ENCODE results near the gene RB1.

Gene RB1
- total RNA-seq: 31.3 to 54.0 (median 37.8) reads per million in 4 donors

DNA sequence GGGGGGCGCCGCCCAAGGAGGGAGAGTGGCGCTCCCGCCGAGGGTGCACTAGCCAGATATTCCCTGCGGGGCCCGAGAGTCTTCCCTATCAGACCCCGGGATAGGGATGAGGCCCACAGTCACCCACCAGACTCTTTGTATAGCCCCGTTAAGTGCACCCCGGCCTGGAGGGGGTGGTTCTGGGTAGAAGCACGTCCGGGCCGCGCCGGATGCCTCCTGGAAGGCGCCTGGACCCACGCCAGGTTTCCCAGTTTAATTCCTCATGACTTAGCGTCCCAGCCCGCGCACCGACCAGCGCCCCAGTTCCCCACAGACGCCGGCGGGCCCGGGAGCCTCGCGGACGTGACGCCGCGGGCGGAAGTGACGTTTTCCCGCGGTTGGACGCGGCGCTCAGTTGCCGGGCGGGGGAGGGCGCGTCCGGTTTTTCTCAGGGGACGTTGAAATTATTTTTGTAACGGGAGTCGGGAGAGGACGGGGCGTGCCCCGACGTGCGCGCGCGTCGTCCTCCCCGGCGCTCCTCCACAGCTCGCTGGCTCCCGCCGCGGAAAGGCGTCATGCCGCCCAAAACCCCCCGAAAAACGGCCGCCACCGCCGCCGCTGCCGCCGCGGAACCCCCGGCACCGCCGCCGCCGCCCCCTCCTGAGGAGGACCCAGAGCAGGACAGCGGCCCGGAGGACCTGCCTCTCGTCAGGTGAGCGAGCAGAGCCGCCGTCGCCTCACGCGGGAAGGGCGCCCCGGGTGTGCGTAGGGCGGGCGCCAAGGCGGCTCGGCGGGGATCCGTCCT is at the start of gene RB1:
Gene RB1, plus strand, starts transcription at position 393 of the 784 bp plus-strand sequence. Its CDS starts 162 bp downstream, at position 555.
- peak; percentile 83 to 95 (median 88) for DNase-seq

DNA sequence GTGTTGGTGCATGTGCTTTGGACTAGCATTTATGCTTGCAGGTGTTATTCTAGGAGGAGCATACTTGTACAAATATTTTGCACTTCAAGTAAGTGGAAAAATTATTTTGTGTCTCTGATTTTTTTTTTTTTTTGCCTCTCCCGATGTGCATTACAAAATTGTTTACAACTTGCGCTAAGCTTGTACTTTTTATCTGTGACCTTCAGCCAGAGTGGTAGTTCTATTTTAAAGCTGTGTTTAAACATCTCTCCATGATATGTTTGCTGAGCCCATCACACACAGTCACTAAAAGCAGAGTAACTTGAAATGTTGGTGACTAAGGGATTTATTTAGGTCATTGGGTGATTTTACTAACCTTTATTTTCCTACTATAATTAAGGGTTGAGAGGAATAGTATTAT is 49.7 kb upstream of the RB1 start:
- no peak for DNase-seq

DNA sequence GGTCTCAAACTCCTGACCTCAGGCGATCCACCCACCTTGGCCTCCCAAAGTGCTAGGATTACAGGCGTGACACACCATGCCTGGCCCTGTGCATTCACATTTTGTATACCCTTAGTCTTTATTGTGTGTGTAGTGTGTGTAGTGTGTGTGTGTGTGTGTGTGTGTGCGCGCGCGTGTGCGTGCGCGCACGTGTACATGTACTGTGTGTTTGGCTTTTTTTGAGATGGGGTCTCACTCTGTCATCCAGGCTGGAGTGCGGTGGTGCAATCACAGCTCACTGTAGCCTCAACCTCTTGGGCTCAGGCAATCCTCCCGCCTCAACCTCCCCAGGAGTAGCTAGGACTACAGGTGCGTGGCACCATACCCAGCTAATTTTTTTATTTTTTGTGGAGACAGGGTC is 48.5 kb upstream of the RB1 start:
- no peak for DNase-seq

DNA sequence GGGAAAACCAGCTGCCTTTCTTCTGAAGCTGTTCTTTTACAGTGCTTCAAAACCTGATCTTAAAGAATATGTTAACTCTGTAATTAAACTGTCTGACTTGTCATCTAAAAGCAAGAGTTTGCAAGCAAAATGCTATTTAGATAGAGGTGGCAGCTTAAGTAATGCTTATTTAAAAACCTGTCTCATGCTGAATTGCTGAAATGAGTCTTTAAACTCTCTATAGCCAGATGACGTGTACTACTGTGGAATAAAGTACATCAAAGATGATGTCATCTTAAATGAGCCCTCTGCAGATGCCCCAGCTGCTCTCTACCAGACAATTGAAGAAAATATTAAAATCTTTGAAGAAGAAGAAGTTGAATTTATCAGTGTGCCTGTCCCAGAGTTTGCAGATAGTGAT is 47.6 kb upstream of the RB1 start:
- DNase-seq: no peak

DNA sequence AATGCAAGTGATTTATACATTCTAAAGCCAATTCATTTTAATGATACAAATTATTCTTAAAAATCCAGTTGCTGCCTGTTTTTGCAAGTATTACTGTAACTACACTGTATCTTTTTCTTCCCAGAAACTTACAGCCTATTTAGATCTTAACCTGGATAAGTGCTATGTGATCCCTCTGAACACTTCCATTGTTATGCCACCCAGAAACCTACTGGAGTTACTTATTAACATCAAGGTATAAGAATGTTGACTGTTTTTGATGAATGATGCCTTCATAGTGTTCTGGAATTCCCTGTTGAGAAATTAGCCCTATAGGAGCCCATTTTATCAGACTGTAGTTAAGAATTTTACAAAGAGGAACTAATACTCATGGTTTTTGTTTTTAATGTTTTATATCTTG is 45.5 kb upstream of the RB1 start:
- DNase-seq: no peak

DNA sequence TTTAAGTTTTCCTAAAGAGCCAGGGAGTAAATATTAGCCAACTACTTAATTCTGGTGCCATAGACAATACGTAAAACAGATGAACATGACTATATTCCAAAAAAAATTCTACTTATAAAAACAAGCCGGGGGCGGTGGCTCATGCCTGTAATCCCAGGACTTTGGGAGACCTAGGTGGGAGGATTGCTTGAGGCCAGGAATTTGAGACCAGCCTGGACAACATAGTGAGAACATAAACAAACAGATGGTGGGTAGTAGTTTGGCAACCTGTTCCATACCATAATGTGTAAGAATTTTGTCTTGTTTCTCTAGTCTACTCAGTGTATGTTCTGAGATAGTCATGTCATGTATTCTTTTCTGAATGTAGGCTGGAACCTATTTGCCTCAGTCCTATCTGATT is 45.1 kb upstream of the RB1 start:
- no peak for DNase-seq

DNA sequence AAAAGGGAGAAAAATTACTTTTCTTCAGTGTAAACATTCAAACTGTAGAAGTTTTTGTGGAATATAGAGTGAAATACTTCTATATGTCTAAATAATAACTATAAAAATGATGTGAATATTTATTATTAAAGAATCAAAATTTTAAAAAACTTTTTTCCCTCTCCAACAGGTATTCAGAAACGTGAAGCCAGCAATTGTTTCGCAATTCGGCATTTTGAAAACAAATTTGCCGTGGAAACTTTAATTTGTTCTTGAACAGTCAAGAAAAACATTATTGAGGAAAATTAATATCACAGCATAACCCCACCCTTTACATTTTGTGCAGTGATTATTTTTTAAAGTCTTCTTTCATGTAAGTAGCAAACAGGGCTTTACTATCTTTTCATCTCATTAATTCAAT is 42.6 kb upstream of the RB1 start:
- no peak for DNase-seq

DNA sequence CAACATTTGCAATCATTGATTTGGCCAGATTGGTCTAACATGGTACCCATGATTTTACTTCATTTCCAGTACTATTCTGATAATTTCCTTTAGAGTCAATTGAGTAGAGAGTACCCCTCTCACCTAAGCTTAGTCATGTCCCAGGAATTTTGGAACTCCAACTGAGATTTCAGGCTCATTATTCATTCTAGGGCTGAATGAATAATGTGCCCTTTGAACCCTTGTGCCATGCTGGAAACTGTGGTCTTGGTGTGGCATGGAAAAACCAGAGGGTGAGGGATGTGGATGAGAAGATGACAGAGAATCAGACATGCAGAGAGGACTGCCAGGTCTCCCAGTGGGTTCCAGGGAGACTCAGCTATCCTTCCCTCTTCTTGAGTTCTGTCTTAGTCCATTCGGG is 40.4 kb upstream of the RB1 start:
- DNase-seq: no peak

DNA sequence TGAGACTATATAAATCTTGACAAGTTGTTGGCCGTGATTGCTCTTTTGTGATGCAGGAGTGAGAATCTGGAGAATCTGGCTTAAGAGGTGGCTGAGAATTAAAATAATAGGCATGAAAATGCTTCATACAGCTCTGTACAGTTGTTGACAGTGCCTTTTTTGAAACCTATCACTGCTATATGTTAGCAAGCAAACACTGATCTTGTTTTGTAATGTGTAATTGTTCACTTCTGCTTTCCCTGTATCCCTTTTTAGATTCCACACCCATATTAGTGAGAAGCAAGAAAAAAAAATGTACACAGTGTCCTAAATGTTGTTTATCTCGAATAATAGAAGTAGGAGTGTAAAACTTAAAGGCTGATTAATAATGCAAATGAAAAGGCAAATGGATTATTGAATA is 39.5 kb upstream of the RB1 start:
- DNase-seq: no peak

DNA sequence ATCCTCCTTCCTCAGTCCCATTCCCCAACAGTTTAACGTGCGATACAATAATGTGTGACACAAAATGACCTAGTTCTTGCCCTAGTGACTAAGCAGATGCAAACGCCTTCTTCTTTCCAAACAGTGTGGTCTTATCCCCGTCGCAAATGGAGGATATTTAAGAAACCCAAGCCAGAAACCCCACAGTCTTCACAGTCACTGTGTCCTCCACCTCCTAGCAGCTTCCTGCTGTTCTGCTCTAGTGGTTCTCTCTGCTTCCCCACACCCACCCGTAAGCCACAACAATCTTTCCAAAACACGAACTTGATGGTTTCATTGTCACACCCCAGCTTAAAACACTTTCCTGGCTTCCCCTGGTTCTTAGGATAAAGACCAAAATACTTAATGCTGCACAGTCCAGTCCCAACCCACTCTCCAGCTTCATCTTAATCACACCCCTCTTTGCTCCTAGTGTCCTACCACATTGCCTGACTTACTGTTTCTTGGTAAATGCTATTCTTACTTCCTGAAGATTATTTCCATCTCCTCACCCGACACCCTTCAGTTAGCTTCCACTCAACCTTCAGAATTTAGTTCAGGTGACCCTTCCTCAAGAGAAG is 38.2 kb upstream of the RB1 start:
- peak in 1 of 5 donors; percentile 3 for DNase-seq

DNA sequence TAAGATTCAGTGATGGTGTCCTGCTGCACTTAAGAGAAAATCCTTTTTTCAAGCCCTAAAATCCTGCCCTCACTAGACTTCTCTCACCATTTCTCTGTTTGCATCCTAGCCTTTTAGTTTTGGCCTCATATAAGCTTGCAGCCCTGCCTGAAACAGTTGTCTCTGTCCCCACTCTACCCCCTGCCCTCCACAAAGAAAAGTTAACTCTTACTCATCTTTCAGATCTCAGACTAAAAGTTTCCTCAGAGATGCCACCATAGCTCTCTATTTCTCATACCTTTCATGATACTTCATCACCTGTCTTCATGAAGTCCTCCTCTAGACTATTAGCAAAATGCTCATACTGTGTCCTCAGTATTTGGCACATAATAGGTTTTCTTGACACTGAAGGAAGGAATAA is 37.4 kb upstream of the RB1 start:
- DNase-seq: no peak

DNA sequence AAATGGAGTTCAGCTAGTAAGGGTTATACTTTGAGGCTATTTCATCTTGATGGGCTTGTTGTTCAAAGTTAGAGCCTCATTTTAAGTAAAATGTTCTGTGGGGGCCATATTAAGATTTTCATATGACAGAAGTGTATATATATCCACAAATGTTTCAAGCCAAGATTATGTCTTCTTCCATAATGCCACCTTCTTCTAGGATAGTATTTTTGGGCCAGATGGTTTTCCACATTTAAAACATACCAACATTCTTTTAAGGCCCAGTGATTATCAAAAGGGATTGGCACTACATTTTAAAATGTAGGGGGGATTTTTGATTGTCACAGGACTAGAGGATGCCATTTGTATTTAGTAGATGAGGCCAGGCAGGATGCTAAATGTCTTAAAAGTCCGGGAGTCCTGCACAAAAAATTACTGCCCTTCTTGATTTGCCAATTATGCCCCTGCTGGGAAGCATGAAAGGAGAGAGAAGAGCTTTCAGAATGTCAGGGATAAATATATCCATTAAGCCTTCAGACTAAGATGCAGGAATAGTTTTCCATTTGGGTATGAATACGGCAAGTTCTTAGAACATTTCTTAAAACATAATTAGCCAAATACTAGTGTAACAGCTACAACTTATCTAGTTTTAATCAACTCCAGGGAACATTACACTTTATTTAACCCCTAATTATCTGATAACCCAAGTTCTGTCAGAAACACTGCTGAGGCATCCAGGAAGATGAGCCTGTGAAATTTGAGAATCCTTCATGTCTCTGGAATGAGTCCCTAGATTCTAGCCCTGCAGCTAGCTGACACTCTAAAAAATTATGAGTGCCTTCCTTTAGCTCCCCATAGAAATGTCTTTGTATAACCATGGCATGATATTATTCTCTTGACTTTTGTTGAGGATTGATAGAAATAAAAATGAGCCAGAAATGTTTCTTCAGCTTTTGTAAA is 36.6 kb upstream of the RB1 start:
- DNase-seq: no peak

DNA sequence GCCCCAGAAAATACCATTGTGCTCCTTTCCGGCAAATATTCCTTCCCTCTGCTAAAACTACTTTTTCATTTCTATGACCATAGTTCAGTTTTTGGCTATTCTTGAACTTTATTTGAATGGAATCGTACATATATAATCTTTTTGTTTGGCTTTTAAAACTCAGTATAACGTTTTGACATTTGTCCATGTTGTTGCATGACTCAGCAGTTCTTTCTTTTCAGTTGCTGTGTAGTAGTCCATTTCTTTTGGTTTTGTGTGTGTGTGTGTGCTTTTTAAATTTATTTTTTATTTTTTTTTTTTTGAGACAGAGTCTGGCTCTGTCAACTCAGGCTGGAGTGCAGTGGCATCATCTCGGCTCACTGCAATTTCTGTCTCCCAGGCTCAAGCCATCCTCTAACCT is 35.5 kb upstream of the RB1 start:
- no peak for DNase-seq

DNA sequence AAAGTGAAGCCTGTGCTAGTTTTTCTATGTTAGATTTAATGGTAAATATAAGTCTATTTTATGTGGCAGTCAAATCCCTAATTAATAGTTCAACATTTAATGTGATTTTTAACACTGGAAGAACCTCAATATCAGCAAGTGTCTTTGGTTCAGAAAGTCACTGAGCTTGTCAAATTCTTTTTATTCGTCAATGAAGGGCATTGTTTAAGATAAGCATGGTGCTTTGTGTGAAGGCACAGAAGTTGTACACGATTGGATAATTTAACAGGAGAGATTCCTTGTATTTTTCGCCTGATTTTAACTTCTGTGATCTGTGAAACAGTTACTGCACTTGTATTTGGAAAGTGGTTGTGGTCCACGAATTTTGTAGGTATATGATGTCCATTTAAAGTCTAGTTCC is 30.2 kb upstream of the RB1 start:
- DNase-seq: no peak

DNA sequence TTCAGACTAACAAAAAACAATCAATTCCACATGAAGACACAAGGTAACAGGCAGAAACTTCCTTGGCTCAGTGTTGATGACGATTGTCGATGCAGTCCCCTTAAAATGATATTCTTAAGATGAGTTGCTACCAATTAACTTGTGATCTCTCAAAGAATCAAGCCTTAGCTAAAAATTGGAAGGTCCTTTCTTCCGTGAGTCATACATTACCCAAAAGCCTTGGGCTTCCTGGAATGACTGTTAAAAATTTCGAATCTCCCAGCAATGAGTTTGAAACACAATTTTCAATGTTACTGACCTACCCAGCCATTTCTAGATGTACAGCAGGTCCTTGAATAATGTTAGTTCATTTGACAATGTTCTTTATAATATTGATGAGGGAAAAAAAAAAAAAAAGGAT is 28.0 kb upstream of the RB1 start:
- DNase-seq: no peak

DNA sequence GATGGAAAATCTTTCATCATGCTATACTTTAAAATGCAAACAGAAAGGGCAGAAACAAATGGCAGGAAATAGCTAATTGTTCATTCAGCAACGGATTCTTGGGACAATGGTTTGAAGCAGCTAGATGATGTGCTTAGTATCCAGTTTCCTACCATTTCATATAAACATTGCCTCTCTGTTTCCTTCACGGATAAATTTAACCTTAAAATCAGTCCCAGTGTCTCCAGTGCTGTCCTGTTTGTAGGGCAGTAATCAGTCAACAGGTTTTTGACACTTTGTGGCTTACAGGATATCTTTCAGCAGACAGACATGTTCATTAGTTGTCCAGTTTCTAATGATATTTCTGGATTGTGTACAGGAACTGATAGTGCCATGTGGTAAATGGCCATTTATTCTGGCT is 24.7 kb upstream of the RB1 start:
- DNase-seq: no peak

DNA sequence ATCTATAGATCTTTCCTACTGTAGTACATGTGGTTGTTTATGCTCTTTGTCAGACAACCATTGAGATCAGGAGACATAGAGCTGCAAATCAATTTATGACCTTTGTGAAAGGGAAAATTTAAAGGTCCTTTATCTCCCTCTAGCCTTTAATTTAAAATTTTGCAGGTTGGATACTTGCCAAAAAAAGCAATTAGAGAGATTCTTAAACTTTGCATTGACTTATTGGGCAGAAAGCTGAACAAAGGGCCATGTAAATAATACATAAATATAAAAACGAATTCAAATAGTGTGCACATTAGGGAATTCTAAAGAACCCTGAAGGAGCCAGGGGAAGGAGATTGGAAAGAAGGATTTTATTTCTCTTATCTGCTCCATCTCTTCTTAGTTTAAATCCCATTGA is 22.0 kb upstream of the RB1 start:
- no peak for DNase-seq

DNA sequence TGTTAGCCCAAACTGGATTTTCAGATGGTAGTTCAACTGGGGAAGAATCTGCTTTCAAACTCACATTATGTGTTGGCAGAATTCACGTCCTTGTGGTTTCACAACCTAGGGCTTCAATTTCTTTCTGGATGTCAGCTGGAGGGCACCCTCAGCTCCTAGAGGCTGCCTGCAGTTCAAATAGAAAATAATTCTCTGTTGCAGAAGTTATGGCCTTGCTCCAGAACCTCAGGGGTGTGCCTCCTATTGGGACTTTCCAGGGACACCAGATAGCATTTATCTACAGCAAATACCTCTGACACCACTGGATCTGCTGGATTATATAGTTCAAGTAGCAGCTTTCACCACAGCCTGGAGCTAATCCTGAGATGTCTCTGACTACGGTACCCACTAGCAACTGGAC is 11.8 kb upstream of the RB1 start:
- DNase-seq: no peak

DNA sequence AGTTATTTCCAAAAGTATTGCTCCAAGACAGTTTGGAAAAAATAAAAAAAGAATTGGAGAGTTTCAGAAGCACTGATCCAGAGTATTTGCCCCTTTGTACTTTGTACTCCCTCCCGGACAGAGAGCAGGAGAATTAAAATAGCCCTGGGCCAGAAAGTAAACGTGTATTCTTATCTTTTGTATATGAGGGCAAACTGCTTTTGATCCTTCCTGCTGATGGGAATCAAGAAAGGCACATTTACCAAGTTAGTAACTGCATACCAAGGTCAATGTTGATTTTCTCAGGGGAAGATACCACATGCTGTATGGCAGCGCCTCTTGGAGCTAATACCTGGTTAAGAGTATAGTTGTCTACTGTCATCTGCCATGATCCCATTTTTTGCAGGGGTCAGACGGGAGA is 10.9 kb upstream of the RB1 start:
- no peak for DNase-seq

DNA sequence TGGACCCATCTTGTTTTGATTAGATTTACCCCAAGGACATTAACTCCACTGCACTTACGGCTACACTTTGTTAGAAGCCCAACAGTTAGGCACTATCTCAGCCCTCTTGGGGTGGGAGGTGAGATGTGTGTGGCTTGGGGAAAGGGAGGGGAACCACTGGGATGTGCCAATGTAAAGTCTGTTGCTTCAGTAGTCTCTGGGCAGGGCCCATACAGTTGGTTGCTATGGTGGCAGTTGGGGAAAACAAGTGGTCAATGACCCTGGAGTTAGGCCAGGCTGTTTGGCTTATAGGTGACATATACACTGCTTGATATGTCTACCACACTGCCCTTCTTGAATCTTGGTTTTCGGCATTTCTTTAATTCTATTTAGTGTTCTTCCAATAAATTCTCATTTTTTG is 8.9 kb upstream of the RB1 start:
- no peak for DNase-seq

DNA sequence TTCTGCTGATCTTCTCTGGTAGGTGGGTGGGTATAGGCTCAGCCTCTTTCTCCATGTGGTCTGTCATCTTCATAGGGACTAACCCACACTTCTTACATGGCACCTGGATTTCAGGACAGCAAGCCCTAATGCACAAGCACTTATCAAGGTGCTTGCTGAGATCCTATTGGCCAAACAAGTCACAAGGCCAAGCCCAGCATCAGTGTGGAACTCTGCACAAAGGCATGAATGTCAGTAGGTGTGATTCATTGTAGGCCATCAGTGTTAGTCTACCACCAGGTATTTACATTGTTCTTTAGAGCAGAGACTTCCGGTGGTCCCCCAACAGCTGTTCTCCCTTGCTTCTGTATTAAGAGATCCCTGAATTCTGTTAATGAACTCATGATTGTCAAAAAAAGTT is 8.3 kb upstream of the RB1 start:
- DNase-seq: no peak

DNA sequence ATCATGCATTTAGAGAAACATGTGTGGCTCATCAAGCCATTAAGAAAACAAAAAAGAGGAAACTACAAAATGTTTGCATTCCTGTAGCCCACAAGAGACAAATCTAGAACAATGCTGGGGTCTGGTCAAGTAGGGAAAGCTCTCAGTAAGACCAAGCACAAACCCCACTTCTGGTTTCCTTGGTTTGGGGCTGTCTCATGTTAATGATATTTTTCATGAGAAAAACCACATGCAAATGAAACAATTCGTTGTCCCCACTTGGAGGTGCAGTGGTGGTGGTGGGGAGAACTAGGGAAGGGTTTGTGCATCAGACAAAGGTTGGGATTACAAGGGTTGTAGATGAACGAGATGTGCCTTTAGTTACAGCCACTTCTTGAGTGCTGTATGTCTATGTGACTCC is 7.0 kb upstream of the RB1 start:
- DNase-seq: no peak

DNA sequence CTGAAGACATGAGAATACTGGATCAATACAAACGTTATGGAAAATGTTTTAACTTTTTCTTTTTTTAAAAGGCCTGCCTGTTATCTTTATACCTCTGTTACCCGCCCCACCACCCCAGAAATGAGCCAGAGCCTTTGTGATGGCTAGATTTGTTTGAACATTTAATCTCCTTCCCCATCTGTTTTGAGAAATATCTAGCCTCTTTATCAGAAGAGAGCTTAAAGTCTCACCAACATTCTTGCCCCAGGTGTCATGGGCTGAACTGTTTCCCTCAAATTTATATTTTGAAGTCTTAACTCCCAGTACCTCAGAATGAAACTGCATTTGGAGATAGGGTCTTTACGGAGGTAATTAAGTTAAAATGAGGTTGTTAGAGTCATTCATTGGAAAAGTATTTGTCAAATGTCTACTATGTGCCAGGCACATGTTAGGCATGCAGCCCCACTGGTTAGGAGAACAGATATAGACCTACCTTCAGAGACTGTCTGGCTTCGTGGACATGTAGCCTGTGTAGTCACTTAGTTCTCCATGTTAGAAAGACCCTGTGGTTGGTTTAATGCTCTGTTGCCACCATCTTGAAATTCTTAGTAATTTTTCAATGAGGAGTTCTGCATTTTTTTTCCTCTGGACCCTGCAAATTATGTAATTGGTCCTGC is 6.3 kb upstream of the RB1 start:
- no peak for DNase-seq
